ENCODE data around the gene NUP133. TPM values are rescaled to one million over a fixed set of nuclear protein-coding genes. Genes with fewer than 3 reads are reported as not detected.
"Not testable (repeated sequence)": the region's sequence is repeated elsewhere in the genome, so short reads cannot be mapped to it uniquely, and the experiment has no call there.

The NUP133 gene
- total RNA-seq, 2 donors from 2014 or later = 26.0 to 28.9 TPM

- intact Hi-C loops (cut with DNase I) = no loop called here
- no peak for DNase-seq (ENCODE audit: low spot score)
These were observed 6.6 kb upstream of the NUP133 start for GRCh38 chr1:229514578-229515275.

- DNase-seq (ENCODE audit: low spot score); intact Hi-C loops (cut with DNase I): not testable (repeated sequence)
These were observed 3.5 kb upstream of the NUP133 start for GRCh38 chr1:229511625-229512024.

- intact Hi-C loops (cut with DNase I); DNase-seq (ENCODE audit: low spot score): not testable (repeated sequence)
These were observed 3.1 kb upstream of the NUP133 start for GRCh38 chr1:229511201-229511600.

- DNase-seq (ENCODE audit: low spot score) = no peak
- intact Hi-C loops (cut with DNase I) = no loop called here
These were observed 1.4 kb upstream of the NUP133 start for GRCh38 chr1:229509576-229509975.

GRCh38 chr1:229508823-229509337 lies 739 bp upstream of the NUP133 start:
- intact Hi-C loops (cut with DNase I) = no loop called here

GRCh38 chr1:229507502-229507901 lies 639 bp downstream of the NUP133 start:
- no peak for DNase-seq (ENCODE audit: low spot score)
- intact Hi-C loops (cut with DNase I) = no loop called here

More at GRCh38 chr1:229508823-229509337, 739 bp upstream of the NUP133 start:
- DNase-seq (ENCODE audit: low spot score) = no peak

- DNase-seq (ENCODE audit: low spot score) = no peak
- intact Hi-C loops (cut with DNase I) = no loop called here
These were observed 1.5 kb downstream of the NUP133 start for GRCh38 chr1:229506633-229507032.

GRCh38 chr1:229495782-229496181 lies 12.4 kb downstream of the NUP133 start:
- intact Hi-C loops (cut with DNase I) = no loop called here
- DNase-seq (ENCODE audit: low spot score) = no peak

- no peak for DNase-seq (ENCODE audit: low spot score)
- intact Hi-C loops (cut with DNase I) = loop anchor here in 1 of 2 donors (5.0 to 10.0 kb wide), 2 partner anchors 695 to 822 kb away; no protein-coding TSS in a partner anchor
These were observed 21.0 kb downstream of the NUP133 start for GRCh38 chr1:229487181-229487580.

- DNase-seq (ENCODE audit: low spot score) = no peak
- intact Hi-C loops (cut with DNase I) = loop anchor here in 1 of 2 donors (5.0 to 10.0 kb wide), 2 partner anchors 693 to 821 kb away; no protein-coding TSS in a partner anchor
These were observed 22.8 kb downstream of the NUP133 start for GRCh38 chr1:229485318-229485717.

- intact Hi-C loops (cut with DNase I) = loop anchor here (2.0 to 10.0 kb wide), 3 partner anchors 224 to 818 kb away; no protein-coding TSS in a partner anchor
- DNase-seq (ENCODE audit: low spot score) = no peak
These were observed 25.6 kb downstream of the NUP133 start for GRCh38 chr1:229482511-229482910.

GRCh38 chr1:229480495-229480894 lies 27.6 kb downstream of the NUP133 start:
- intact Hi-C loops (cut with DNase I) = loop anchor here in 1 of 2 donors (5.0 to 10.0 kb wide), 2 partner anchors 223 to 816 kb away; no protein-coding TSS in a partner anchor
- no peak for DNase-seq (ENCODE audit: low spot score)

- no peak for DNase-seq (ENCODE audit: low spot score)
- intact Hi-C loops (cut with DNase I) = loop anchor here in 1 of 2 donors (5.0 to 10.0 kb wide), 2 partner anchors 223 to 815 kb away; no protein-coding TSS in a partner anchor
These were observed 28.3 kb downstream of the NUP133 start for GRCh38 chr1:229479660-229480399.

- intact Hi-C loops (cut with DNase I) = no loop called here
- DNase-seq (ENCODE audit: low spot score) = no peak
These were observed 29.3 kb downstream of the NUP133 start for GRCh38 chr1:229478852-229479251.

GRCh38 chr1:229475859-229476258 lies 32.3 kb downstream of the NUP133 start:
- DNase-seq (ENCODE audit: low spot score); intact Hi-C loops (cut with DNase I): not testable (repeated sequence)

GRCh38 chr1:229474509-229474908 lies 33.6 kb downstream of the NUP133 start:
- no peak for DNase-seq (ENCODE audit: low spot score)
- intact Hi-C loops (cut with DNase I) = no loop called here

- no peak for DNase-seq (ENCODE audit: low spot score)
- intact Hi-C loops (cut with DNase I) = no loop called here
These were observed 37.0 kb downstream of the NUP133 start for GRCh38 chr1:229471175-229471574.

- no peak for DNase-seq (ENCODE audit: low spot score)
- intact Hi-C loops (cut with DNase I) = no loop called here
These were observed 37.6 kb downstream of the NUP133 start for GRCh38 chr1:229470406-229471043.

- intact Hi-C loops (cut with DNase I) = no loop called here
- no peak for DNase-seq (ENCODE audit: low spot score)
These were observed 41.3 kb downstream of the NUP133 start for GRCh38 chr1:229466887-229467286.

- intact Hi-C loops (cut with DNase I) = no loop called here
- no peak for DNase-seq (ENCODE audit: low spot score)
These were observed 43.5 kb downstream of the NUP133 start for GRCh38 chr1:229464672-229465071.
